ENCODE data around the gene CD244.

CD244 gene

DNA sequence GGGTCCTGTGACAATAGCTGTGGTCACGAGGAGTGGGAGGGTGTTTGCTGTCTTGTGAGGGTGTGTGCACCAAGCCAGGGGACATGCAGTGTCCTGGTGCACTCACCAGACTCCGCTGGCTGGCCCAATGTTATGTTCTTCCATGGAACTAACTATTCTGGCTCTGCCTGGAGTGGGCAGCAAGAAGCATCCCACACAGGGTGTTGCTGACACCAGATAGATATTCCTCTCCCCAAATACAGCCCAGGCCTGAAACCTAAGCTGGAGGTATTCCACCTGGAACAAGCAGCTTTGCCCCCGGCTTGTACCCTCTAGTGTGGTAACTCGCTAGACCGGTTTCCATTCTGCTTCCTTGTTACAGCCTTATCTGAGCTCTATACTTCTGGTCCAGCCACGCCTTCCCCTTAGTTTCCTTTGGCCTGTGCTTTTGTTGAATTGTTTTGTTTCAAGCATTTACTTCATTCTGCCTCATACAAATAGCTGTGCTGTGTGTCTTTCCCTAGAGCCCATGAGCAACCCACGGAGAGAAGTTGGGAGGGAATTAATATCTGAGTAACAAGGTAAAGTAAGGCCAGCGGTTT lies 81.4 kb downstream of the CD244 start:
- DNase-seq (ENCODE audit: low spot score) = no peak

DNA sequence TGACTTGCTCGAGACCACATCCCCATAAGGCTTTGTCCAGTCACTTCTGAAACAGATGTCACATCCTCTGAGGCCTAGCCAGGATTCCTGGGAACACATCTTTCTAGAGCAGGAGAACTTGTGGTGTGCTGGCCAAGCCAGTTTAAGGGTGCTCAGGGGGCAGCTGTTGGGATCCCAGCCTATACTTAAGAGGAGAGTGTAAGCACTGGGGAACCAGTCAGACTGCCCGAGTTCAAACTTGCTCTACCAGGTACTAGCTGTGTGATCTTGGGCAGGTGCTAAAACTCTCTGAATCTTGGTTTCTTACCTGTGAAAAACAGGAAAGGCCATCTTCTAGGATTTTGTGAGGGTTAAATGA lies 82.3 kb downstream of the CD244 start:
- DNase-seq (ENCODE audit: low spot score) = no peak
